Measurements from ENCODE around the gene DDAH1. TPM values are rescaled to one million over a fixed set of nuclear protein-coding genes. Genes with fewer than 3 reads are reported as not detected.

Gene DDAH1
- total and polyA plus RNA-seq, 4 donors, result 13.6 to 57.2 (median 38.7) TPM

- Histone ChIP-seq H3K27me3 (ENCODE audit: control insufficient read depth in 3 of 3, insufficient read depth in 3 of 3, low read length in 2 of 3) (no peaks in the 10 kb centered on the region), H3K9me3 (ENCODE audit: control insufficient read depth in 4 of 4, insufficient read depth in 3 of 4, low read length in 3 of 4) (no peaks in the 10 kb centered on the region), H3K4me1 (ENCODE audit: control insufficient read depth in 5 of 5, insufficient read depth in 5 of 5, low read length in 5 of 5) (peaks cover 0 to 15% (median 8%) of the 10 kb centered on the region in 5 donors), H3K9ac (ENCODE audit: insufficient read depth in 1 of 2, low read length in 2 of 2) (no peak overlapping the region), H3K27ac (ENCODE audit: low read depth in 1 of 2, low read length in 1 of 2) (peak overlapping the region in 1 of 2 donors; percentile 43), H3K4me3 (no peak overlapping the region), H3K36me3 (ENCODE audit: control insufficient read depth in 4 of 4, insufficient read depth in 4 of 4, low read length in 4 of 4) (no peaks in the 10 kb centered on the region)
- no peak for ATAC-seq (ENCODE audit: insufficient read depth, low FRiP score)
- 32 to 40% methylated on average over 3 of the region's 3 CpGs for WGBS, 2 donors
- DNase-seq, result no peak
- TF ChIP-seq CTCF (IDR thresholded peaks at IDR 0.05; ENCODE audit: control extremely low read depth, extremely low read depth), result no peak
Measured at GRCh38 chr1:85440612-85441011, 24.3 kb downstream of the DDAH1 start.

GRCh38 chr1:85438353-85438752 lies 26.6 kb downstream of the DDAH1 start:
- DNase-seq (peak in 2 of 3 donors; percentile 51 to 68), ATAC-seq (ENCODE audit: insufficient read depth, low FRiP score) (no peak)
- Histone ChIP-seq H3K27me3 (ENCODE audit: control insufficient read depth in 3 of 3, insufficient read depth in 3 of 3, low read length in 2 of 3) (no peaks in the 10 kb centered on the region), H3K4me3 (no peak overlapping the region), H3K4me1 (ENCODE audit: control insufficient read depth in 5 of 5, insufficient read depth in 5 of 5, low read length in 5 of 5) (peaks cover 0 to 15% (median 8%) of the 10 kb centered on the region in 5 donors), H3K36me3 (ENCODE audit: control insufficient read depth in 4 of 4, insufficient read depth in 4 of 4, low read length in 4 of 4) (no peaks in the 10 kb centered on the region), H3K27ac (ENCODE audit: low read depth in 1 of 2, low read length in 1 of 2) (no peak overlapping the region), H3K9me3 (ENCODE audit: control insufficient read depth in 4 of 4, insufficient read depth in 3 of 4, low read length in 3 of 4) (no peaks in the 10 kb centered on the region), H3K9ac (ENCODE audit: insufficient read depth in 1 of 2, low read length in 2 of 2) (no peak overlapping the region)
- 70 to 71% methylated on average over 2 of the region's 2 CpGs for WGBS, 2 donors
- no peak for TF ChIP-seq CTCF (IDR thresholded peaks at IDR 0.05; ENCODE audit: control extremely low read depth, extremely low read depth)

GRCh38 chr1:85437139-85437538 lies 27.8 kb downstream of the DDAH1 start:
- Histone ChIP-seq H3K36me3 (ENCODE audit: control insufficient read depth in 4 of 4, insufficient read depth in 4 of 4, low read length in 4 of 4) (no peaks in the 10 kb centered on the region), H3K9me3 (ENCODE audit: control insufficient read depth in 4 of 4, insufficient read depth in 3 of 4, low read length in 3 of 4) (no peaks in the 10 kb centered on the region), H3K4me3 (no peak overlapping the region), H3K27ac (ENCODE audit: low read depth in 1 of 2, low read length in 1 of 2) (no peak overlapping the region), H3K9ac (ENCODE audit: insufficient read depth in 1 of 2, low read length in 2 of 2) (no peak overlapping the region), H3K27me3 (ENCODE audit: control insufficient read depth in 3 of 3, insufficient read depth in 3 of 3, low read length in 2 of 3) (no peaks in the 10 kb centered on the region), H3K4me1 (ENCODE audit: control insufficient read depth in 5 of 5, insufficient read depth in 5 of 5, low read length in 5 of 5) (peaks cover 0 to 15% (median 8%) of the 10 kb centered on the region in 5 donors)
- TF ChIP-seq CTCF (IDR thresholded peaks at IDR 0.05; ENCODE audit: control extremely low read depth, extremely low read depth), result no peak
- 94 to 98% methylated on average over 3 of the region's 3 CpGs for WGBS, 2 donors
- no peak for DNase-seq
- ATAC-seq (ENCODE audit: insufficient read depth, low FRiP score), result no peak

GRCh38 chr1:85433096-85433495 lies 31.9 kb downstream of the DDAH1 start:
- no peaks in the 10 kb centered on the region for H3K27me3 ChIP-seq (ENCODE audit: control insufficient read depth in 3 of 3, insufficient read depth in 3 of 3, low read length in 2 of 3)
- H3K9ac ChIP-seq (ENCODE audit: insufficient read depth in 1 of 2, low read length in 2 of 2), result no peak overlapping the region
- H3K4me3 ChIP-seq, result no peak overlapping the region
- 85 to 98% methylated on average over 5 of the region's 5 CpGs for WGBS, 2 donors
- no peaks in the 10 kb centered on the region for H3K36me3 ChIP-seq (ENCODE audit: control insufficient read depth in 4 of 4, insufficient read depth in 4 of 4, low read length in 4 of 4)
- TF ChIP-seq CTCF (IDR thresholded peaks at IDR 0.05; ENCODE audit: control extremely low read depth, extremely low read depth), result no peak
- no peaks in the 10 kb centered on the region for H3K9me3 ChIP-seq (ENCODE audit: control insufficient read depth in 4 of 4, insufficient read depth in 3 of 4, low read length in 3 of 4)
- ATAC-seq (ENCODE audit: insufficient read depth, low FRiP score) (no peak), DNase-seq (no peak)
- peaks cover 0 to under 1% (median 0%) of the 10 kb centered on the region in 5 donors for H3K4me1 ChIP-seq (ENCODE audit: control insufficient read depth in 5 of 5, insufficient read depth in 5 of 5, low read length in 5 of 5)
- H3K27ac ChIP-seq (ENCODE audit: low read depth in 1 of 2, low read length in 1 of 2), result no peak overlapping the region
